H1 (cell line): ENCODE data around the gene ZNF613.

Source experiments
- CHD1 ChIP-seq: IDR thresholded peaks from 2 replicates; pipeline ENCODE4 v1.6.1; 2012; ENCODE audit warnings: low read depth, low read length, improper control_type of control experiment
- JUN ChIP-seq: IDR thresholded peaks from 2 replicates; pipeline ENCODE4 v1.6.1; 2011; ENCODE audit warnings: low read depth, mild to moderate bottlenecking, improper control_type of control experiment, low read length
- POLR2A ChIP-seq, 2 experiments: IDR thresholded peaks; 1 replicate in 1 of 2; 2 replicates in 1 of 2; pipeline ENCODE4 v1.6.1; 2011; ENCODE audit warnings: low read depth in 2 of 2, low read length in 2 of 2, mild to moderate bottlenecking in 2 of 2; ENCODE audit errors: control extremely low read depth in 1 of 2
- RAD21 ChIP-seq, 2 experiments: IDR thresholded peaks in 1 of 2; conservative IDR thresholded peaks in 1 of 2; 2 replicates each; pipeline ENCODE4 v1.6.1; 2011; ENCODE audit warnings: low read depth in 2 of 2, low read length in 2 of 2, improper control_type of control experiment in 1 of 2, inconsistent platforms in 1 of 2, mild to moderate bottlenecking in 1 of 2, moderate library complexity in 1 of 2
- RBBP5 ChIP-seq: IDR thresholded peaks from 2 replicates; pipeline ENCODE4 v1.7.1; 2012; ENCODE audit warnings: low read depth, mild to moderate bottlenecking, inconsistent platforms, low read length, moderate library complexity, borderline replicate concordance
- RFX5 ChIP-seq: IDR thresholded peaks from 2 replicates; pipeline ENCODE4 v1.6.1; 2011; ENCODE audit warnings: low read depth, low read length, improper control_type of control experiment, borderline replicate concordance
- RXRA ChIP-seq: IDR thresholded peaks from 2 replicates; pipeline ENCODE4 v1.6.1; 2011; ENCODE audit warnings: low read depth, mild to moderate bottlenecking, low read length, moderate library complexity; ENCODE audit not compliant: insufficient read depth
- SAP30 ChIP-seq: fragments of 300-600 bp; sonication (generic); IDR thresholded peaks from 2 replicates; pipeline ENCODE4 v1.7.1; 2012; ENCODE audit warnings: low read length, moderate library complexity, mild to moderate bottlenecking, inconsistent platforms; ENCODE audit not compliant: insufficient read depth, insufficient replicate concordance
- SP1 ChIP-seq: IDR thresholded peaks from 2 replicates; pipeline ENCODE4 v1.6.1; 2011; ENCODE audit warnings: low read depth, low read length
- TAF1 ChIP-seq: IDR thresholded peaks from 2 replicates; pipeline ENCODE4 v1.6.1; 2011; ENCODE audit warnings: mild to moderate bottlenecking, low read depth, low read length
- TCF12 ChIP-seq: IDR thresholded peaks from 2 replicates; pipeline ENCODE4 v1.6.1; 2011; ENCODE audit warnings: low read depth, mild to moderate bottlenecking, low read length
- ZNF274 ChIP-seq: IDR thresholded peaks from 2 replicates; pipeline ENCODE4 v1.7.0; 2012; ENCODE audit warnings: low read length, borderline replicate concordance; ENCODE audit errors: extremely low read depth
- TF ChIP-seq, protein P1 (sequence below), 3 experiments: IDR thresholded peaks; 1 replicate in 2 of 3; 2 replicates in 1 of 3; pipeline versions ENCODE4 v1.5.1 to v1.6.1; 2011; ENCODE audit warnings: low read length in 3 of 3, mild to moderate bottlenecking in 3 of 3, inconsistent platforms in 2 of 3, low read depth in 1 of 3, moderate library complexity in 1 of 3; ENCODE audit not compliant: insufficient read depth in 1 of 3; ENCODE audit errors: control extremely low read depth in 1 of 3
- TF ChIP-seq, protein P2 (sequence below): fragments of 300-600 bp; sonication (generic); IDR thresholded peaks from 2 replicates; pipeline ENCODE4 v1.7.1; 2012; ENCODE audit warnings: low read length, moderate library complexity, mild to moderate bottlenecking, inconsistent platforms; ENCODE audit not compliant: insufficient replicate concordance

GRCh38 chr19:51927859-51928258, 587 bp downstream of the ZNF613 start:
- no peak for TF ChIP-seq SAP30
- TF ChIP-seq TCF12: no peak
- TF ChIP-seq RFX5: no peak
- TF ChIP-seq JUN: no peak
- TF ChIP-seq, protein P1, sequence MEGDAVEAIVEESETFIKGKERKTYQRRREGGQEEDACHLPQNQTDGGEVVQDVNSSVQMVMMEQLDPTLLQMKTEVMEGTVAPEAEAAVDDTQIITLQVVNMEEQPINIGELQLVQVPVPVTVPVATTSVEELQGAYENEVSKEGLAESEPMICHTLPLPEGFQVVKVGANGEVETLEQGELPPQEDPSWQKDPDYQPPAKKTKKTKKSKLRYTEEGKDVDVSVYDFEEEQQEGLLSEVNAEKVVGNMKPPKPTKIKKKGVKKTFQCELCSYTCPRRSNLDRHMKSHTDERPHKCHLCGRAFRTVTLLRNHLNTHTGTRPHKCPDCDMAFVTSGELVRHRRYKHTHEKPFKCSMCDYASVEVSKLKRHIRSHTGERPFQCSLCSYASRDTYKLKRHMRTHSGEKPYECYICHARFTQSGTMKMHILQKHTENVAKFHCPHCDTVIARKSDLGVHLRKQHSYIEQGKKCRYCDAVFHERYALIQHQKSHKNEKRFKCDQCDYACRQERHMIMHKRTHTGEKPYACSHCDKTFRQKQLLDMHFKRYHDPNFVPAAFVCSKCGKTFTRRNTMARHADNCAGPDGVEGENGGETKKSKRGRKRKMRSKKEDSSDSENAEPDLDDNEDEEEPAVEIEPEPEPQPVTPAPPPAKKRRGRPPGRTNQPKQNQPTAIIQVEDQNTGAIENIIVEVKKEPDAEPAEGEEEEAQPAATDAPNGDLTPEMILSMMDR (IDR thresholded peaks at IDR 0.05; ENCODE audit: control extremely low read depth in 1 of 3, insufficient read depth in 1 of 3, low read depth in 1 of 3, low read length in 3 of 3): no peak
- no peak for TF ChIP-seq POLR2A (IDR thresholded peaks at IDR 0.05; ENCODE audit: control extremely low read depth in 1 of 2, low read depth in 2 of 2, low read length in 2 of 2)
- no peak for TF ChIP-seq RAD21 (IDR thresholded peaks at IDR 0.05 in 1 of 2, conservative IDR thresholded peaks at IDR 0.05 in 1 of 2; ENCODE audit: low read depth in 2 of 2, low read length in 2 of 2)
- no peak for TF ChIP-seq ZNF274
- TF ChIP-seq RBBP5: no peak
- TF ChIP-seq, protein P2, sequence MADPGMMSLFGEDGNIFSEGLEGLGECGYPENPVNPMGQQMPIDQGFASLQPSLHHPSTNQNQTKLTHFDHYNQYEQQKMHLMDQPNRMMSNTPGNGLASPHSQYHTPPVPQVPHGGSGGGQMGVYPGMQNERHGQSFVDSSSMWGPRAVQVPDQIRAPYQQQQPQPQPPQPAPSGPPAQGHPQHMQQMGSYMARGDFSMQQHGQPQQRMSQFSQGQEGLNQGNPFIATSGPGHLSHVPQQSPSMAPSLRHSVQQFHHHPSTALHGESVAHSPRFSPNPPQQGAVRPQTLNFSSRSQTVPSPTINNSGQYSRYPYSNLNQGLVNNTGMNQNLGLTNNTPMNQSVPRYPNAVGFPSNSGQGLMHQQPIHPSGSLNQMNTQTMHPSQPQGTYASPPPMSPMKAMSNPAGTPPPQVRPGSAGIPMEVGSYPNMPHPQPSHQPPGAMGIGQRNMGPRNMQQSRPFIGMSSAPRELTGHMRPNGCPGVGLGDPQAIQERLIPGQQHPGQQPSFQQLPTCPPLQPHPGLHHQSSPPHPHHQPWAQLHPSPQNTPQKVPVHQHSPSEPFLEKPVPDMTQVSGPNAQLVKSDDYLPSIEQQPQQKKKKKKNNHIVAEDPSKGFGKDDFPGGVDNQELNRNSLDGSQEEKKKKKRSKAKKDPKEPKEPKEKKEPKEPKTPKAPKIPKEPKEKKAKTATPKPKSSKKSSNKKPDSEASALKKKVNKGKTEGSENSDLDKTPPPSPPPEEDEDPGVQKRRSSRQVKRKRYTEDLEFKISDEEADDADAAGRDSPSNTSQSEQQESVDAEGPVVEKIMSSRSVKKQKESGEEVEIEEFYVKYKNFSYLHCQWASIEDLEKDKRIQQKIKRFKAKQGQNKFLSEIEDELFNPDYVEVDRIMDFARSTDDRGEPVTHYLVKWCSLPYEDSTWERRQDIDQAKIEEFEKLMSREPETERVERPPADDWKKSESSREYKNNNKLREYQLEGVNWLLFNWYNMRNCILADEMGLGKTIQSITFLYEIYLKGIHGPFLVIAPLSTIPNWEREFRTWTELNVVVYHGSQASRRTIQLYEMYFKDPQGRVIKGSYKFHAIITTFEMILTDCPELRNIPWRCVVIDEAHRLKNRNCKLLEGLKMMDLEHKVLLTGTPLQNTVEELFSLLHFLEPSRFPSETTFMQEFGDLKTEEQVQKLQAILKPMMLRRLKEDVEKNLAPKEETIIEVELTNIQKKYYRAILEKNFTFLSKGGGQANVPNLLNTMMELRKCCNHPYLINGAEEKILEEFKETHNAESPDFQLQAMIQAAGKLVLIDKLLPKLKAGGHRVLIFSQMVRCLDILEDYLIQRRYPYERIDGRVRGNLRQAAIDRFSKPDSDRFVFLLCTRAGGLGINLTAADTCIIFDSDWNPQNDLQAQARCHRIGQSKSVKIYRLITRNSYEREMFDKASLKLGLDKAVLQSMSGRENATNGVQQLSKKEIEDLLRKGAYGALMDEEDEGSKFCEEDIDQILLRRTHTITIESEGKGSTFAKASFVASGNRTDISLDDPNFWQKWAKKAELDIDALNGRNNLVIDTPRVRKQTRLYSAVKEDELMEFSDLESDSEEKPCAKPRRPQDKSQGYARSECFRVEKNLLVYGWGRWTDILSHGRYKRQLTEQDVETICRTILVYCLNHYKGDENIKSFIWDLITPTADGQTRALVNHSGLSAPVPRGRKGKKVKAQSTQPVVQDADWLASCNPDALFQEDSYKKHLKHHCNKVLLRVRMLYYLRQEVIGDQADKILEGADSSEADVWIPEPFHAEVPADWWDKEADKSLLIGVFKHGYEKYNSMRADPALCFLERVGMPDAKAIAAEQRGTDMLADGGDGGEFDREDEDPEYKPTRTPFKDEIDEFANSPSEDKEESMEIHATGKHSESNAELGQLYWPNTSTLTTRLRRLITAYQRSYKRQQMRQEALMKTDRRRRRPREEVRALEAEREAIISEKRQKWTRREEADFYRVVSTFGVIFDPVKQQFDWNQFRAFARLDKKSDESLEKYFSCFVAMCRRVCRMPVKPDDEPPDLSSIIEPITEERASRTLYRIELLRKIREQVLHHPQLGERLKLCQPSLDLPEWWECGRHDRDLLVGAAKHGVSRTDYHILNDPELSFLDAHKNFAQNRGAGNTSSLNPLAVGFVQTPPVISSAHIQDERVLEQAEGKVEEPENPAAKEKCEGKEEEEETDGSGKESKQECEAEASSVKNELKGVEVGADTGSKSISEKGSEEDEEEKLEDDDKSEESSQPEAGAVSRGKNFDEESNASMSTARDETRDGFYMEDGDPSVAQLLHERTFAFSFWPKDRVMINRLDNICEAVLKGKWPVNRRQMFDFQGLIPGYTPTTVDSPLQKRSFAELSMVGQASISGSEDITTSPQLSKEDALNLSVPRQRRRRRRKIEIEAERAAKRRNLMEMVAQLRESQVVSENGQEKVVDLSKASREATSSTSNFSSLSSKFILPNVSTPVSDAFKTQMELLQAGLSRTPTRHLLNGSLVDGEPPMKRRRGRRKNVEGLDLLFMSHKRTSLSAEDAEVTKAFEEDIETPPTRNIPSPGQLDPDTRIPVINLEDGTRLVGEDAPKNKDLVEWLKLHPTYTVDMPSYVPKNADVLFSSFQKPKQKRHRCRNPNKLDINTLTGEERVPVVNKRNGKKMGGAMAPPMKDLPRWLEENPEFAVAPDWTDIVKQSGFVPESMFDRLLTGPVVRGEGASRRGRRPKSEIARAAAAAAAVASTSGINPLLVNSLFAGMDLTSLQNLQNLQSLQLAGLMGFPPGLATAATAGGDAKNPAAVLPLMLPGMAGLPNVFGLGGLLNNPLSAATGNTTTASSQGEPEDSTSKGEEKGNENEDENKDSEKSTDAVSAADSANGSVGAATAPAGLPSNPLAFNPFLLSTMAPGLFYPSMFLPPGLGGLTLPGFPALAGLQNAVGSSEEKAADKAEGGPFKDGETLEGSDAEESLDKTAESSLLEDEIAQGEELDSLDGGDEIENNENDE: no peak
- no peak for TF ChIP-seq RXRA
- no peak for TF ChIP-seq SP1
- no peak for TF ChIP-seq TAF1
- TF ChIP-seq CHD1: no peak
